DOHH2 (cell line): ENCODE data around the gene PTGDS.

Experiments
- H3F3A ChIP-seq: fragments of 200-600 bp; sonication (generic), shearing (Covaris generic); 2 replicates; pipeline ENCODE4 v1.6.0; 2016; ENCODE audit warnings: antibody characterized with exemption, mild to moderate bottlenecking; ENCODE audit not compliant: control insufficient read depth, insufficient read depth
- H3K27ac ChIP-seq: fragments of 200-600 bp; sonication (generic); 2 replicates; pipeline ENCODE4 v1.5.1; 2014; ENCODE audit warnings: low read depth, mild to moderate bottlenecking, low read length, moderate library complexity
- H3K27me3 ChIP-seq: fragments of 200-600 bp; sonication (generic); 2 replicates; pipeline ENCODE4 v1.6.1; 2014; ENCODE audit warnings: mild to moderate bottlenecking, low read length, mixed read lengths; ENCODE audit not compliant: control insufficient read depth
- H3K36me3 ChIP-seq: fragments of 200-600 bp; sonication (generic); 2 replicates; pipeline ENCODE4 v1.6.1; 2014; ENCODE audit warnings: mild to moderate bottlenecking, low read length, moderate library complexity, mixed read lengths; ENCODE audit not compliant: control insufficient read depth
- H3K4me1 ChIP-seq: fragments of 200-600 bp; sonication (generic); 2 replicates; pipeline ENCODE4 v1.6.1; 2014; ENCODE audit warnings: mild to moderate bottlenecking, low read length, mixed read lengths; ENCODE audit not compliant: control insufficient read depth
- H3K4me2 ChIP-seq: fragments of 200-600 bp; sonication (generic); 2 replicates; pipeline ENCODE4 v1.6.0; 2014; ENCODE audit warnings: mild to moderate bottlenecking, low read length, moderate library complexity
- H3K4me3 ChIP-seq: fragments of 200-600 bp; sonication (generic); 2 replicates; pipeline ENCODE4 v1.5.1; 2014; ENCODE audit warnings: mild to moderate bottlenecking, low read length, mixed read lengths
- H3K79me2 ChIP-seq: fragments of 200-600 bp; sonication (generic); 2 replicates; pipeline ENCODE4 v1.6.1; 2014; ENCODE audit warnings: mild to moderate bottlenecking, low read length, mixed read lengths; ENCODE audit not compliant: control insufficient read depth
- H3K9me2 ChIP-seq: fragments of 200-600 bp; sonication (generic); replicated peaks from 2 replicates; pipeline ENCODE4 v1.6.1; 2014; ENCODE audit warnings: mild to moderate bottlenecking, low read length, mixed read lengths; ENCODE audit not compliant: control insufficient read depth
- H3K9me3 ChIP-seq: fragments of 200-600 bp; sonication (generic); 2 replicates; pipeline ENCODE4 v1.6.1; 2014; ENCODE audit warnings: antibody characterized with exemption, low read length, mixed read lengths; ENCODE audit not compliant: control insufficient read depth, insufficient read depth
- H4K20me1 ChIP-seq: fragments of 200-600 bp; sonication (generic); 2 replicates; pipeline ENCODE4 v1.6.0; 2014; ENCODE audit warnings: low read depth, mild to moderate bottlenecking, antibody characterized with exemption, low read length, moderate library complexity; ENCODE audit not compliant: control insufficient read depth, insufficient read depth
- CTCF ChIP-seq: fragments of 200-600 bp; sonication (generic); IDR thresholded peaks from one replicate; pipeline ENCODE4 v1.5.1; 2014; ENCODE audit warnings: antibody characterized with exemption, mild to moderate bottlenecking, low read depth, low read length; ENCODE audit not compliant: poor library complexity, severe bottlenecking
- EZH2phosphoT487 ChIP-seq: fragments of 200-600 bp; sonication (generic); IDR thresholded peaks from 2 replicates; pipeline ENCODE4 v1.6.1; 2017; ENCODE audit warnings: borderline replicate concordance, mild to moderate bottlenecking, antibody characterized with exemption, low read length, moderate library complexity, mixed read lengths

PTGDS gene

GRCh38 chr9:137007816-137008270, 30.5 kb downstream of the PTGDS start:
- Histone ChIP-seq H4K20me1 (no peaks in the 10 kb centered on the region), H3F3A (no peaks in the 10 kb centered on the region), H3K9me3 (no peaks in the 10 kb centered on the region), H3K4me2 (no peak overlapping the region), H3K27ac (no peak overlapping the region), H3K79me2 (no peaks in the 10 kb centered on the region), H3K4me1 (peaks cover 4% of the 10 kb centered on the region; the same call in 1 of the 2 replicates), H3K36me3 (no peaks in the 10 kb centered on the region), H3K4me3 (no peak overlapping the region), H3K27me3 (no peaks in the 10 kb centered on the region), H3K9me2 (no peaks in the 10 kb centered on the region)
- TF ChIP-seq EZH2phosphoT487 (no peak), CTCF (no peak)

- Histone ChIP-seq H3K79me2 (no peaks in the 10 kb centered on the region), H3K36me3 (no peaks in the 10 kb centered on the region), H3K9me2 (no peaks in the 10 kb centered on the region), H3K4me1 (peaks cover 4% of the 10 kb centered on the region; the same call in 1 of the 2 replicates), H3F3A (no peaks in the 10 kb centered on the region), H3K4me3 (no peak overlapping the region), H4K20me1 (no peaks in the 10 kb centered on the region), H3K27me3 (no peaks in the 10 kb centered on the region), H3K4me2 (no peak overlapping the region), H3K9me3 (no peaks in the 10 kb centered on the region), H3K27ac (no peak overlapping the region)
- TF ChIP-seq CTCF, result no peak
- no peak for TF ChIP-seq EZH2phosphoT487
Observed at GRCh38 chr9:137008312-137008711, 31.0 kb downstream of the PTGDS start.

- no peaks in the 10 kb centered on the region for H4K20me1 ChIP-seq
- H3K27me3 ChIP-seq, result no peaks in the 10 kb centered on the region
- no peaks in the 10 kb centered on the region for H3K79me2 ChIP-seq
- H3K4me1 ChIP-seq, result peaks cover 4% of the 10 kb centered on the region; the same call in 1 of the 2 replicates
- no peaks in the 10 kb centered on the region for H3K9me2 ChIP-seq
- H3F3A ChIP-seq, result no peaks in the 10 kb centered on the region
- H3K4me2 ChIP-seq, result no peak overlapping the region
- TF ChIP-seq CTCF (no peak), EZH2phosphoT487 (no peak)
- no peak overlapping the region for H3K27ac ChIP-seq
- H3K4me3 ChIP-seq, result no peak overlapping the region
- H3K9me3 ChIP-seq, result no peaks in the 10 kb centered on the region
- H3K36me3 ChIP-seq, result no peaks in the 10 kb centered on the region
Observed at GRCh38 chr9:137009217-137009616, 31.9 kb downstream of the PTGDS start.
